ENCODE results near the gene SLC39A10. TPM values are rescaled to one million over a fixed set of nuclear protein-coding genes. Genes with fewer than 3 reads are reported as not detected.
"Not testable (repeated sequence)": the region's sequence is repeated elsewhere in the genome, so short reads cannot be mapped to it uniquely, and the experiment has no call there.

SLC39A10 gene
- total RNA-seq, 1 experiment from 2014 or later = 38.9 TPM

DNA sequence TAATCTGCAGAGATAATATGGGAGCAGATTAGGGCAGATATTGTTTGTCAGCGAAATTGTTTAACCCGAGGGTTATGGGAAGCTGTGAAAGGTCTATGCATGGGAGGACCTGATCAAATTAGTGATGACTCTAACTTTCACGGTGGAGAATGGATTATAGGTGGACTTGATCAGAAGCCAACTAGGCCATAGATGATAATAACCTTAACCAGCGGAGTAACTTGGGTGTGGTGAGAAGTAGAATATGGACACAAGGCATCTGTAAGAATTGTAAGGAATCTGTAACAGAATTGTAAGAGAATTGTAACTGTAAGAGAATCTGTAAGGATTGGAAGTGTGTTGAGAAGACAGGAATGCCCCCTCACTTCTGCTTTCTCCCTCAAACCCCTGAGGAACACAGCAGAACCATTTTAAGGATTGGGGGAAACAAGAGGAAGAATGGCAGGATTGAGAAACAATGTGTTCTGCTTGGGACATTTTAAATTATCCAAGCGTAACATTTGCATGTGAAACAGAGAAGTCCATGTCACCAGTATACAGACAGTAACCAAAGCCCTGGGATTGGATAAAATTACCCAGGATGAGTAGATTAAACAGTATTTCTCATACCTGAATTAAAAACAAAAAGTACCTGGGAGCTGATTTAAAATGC, 14.9 kb upstream of the SLC39A10 start:
- in situ Hi-C loops (cut with HindIII; ENCODE audit: low pct_unique_long_range_greater_than_20kb, low sequenced_read_pairs) = no loop called here
- no peak for DNase-seq (ENCODE audit: low read depth, low spot score)

DNA sequence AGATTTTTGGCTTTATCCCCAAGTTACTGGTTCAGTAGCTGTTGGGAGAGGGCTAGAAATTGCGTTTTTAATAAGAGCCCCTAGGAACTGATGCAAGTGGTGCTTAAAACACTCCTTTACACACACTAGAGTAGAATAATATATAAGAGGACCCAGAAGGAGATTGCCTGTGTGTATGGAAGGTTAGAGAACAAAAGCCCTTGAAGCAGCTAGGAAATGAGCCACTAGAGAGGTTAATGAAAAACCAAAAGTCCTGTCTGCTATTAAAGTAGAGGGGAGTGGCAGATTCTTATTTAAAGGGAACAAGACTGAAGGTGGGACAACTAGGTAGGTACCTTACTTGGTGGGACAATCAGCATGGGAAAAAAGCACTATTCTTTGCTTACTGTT, 14.4 kb upstream of the SLC39A10 start:
- no peak for DNase-seq (ENCODE audit: low read depth, low spot score)
- in situ Hi-C loops (cut with HindIII; ENCODE audit: low pct_unique_long_range_greater_than_20kb, low sequenced_read_pairs) = no loop called here

- DNase-seq (ENCODE audit: low read depth, low spot score); in situ Hi-C loops (cut with HindIII; ENCODE audit: low pct_unique_long_range_greater_than_20kb, low sequenced_read_pairs): not testable (repeated sequence)
Observed at GRCh38 chr2:195644708-195645107, 12.3 kb upstream of the SLC39A10 start.

- in situ Hi-C loops (cut with HindIII; ENCODE audit: low pct_unique_long_range_greater_than_20kb, low sequenced_read_pairs) = no loop called here
- no peak for DNase-seq (ENCODE audit: low read depth, low spot score)
Observed at GRCh38 chr2:195645413-195645812, 11.6 kb upstream of the SLC39A10 start.

DNA sequence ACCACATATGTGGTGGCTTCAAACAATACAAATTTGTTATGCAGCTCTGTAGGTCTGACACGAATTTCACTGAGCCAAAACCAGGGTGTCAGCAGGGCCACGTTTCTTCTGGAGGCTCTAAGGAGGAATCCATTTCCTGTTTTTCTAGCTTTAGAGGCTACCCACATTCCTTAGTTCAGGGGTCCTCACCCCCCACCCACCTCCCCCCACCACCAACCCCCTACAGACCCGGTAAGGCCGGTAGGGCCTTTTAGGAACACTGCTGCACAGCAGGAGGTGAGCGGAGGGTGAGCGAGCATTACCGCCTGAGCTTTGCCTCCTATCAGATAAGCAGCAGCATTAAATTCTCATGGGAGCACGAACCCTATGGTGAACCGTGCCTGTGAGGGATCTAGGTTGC, 10.6 kb upstream of the SLC39A10 start:
- in situ Hi-C loops (cut with HindIII; ENCODE audit: low pct_unique_long_range_greater_than_20kb, low sequenced_read_pairs) = no loop called here
- DNase-seq (ENCODE audit: low read depth, low spot score) = no peak

- DNase-seq (ENCODE audit: low read depth, low spot score) = no peak
- in situ Hi-C loops (cut with HindIII; ENCODE audit: low pct_unique_long_range_greater_than_20kb, low sequenced_read_pairs) = no loop called here
Observed at GRCh38 chr2:195647302-195647701, 9.7 kb upstream of the SLC39A10 start.

GRCh38 chr2:195648370-195648769, 8.7 kb upstream of the SLC39A10 start:
- DNase-seq (ENCODE audit: low read depth, low spot score); in situ Hi-C loops (cut with HindIII; ENCODE audit: low pct_unique_long_range_greater_than_20kb, low sequenced_read_pairs): not testable (repeated sequence)

GRCh38 chr2:195648787-195649186, 8.2 kb upstream of the SLC39A10 start:
- in situ Hi-C loops (cut with HindIII; ENCODE audit: low pct_unique_long_range_greater_than_20kb, low sequenced_read_pairs) = no loop called here
- DNase-seq (ENCODE audit: low read depth, low spot score) = no peak

DNA sequence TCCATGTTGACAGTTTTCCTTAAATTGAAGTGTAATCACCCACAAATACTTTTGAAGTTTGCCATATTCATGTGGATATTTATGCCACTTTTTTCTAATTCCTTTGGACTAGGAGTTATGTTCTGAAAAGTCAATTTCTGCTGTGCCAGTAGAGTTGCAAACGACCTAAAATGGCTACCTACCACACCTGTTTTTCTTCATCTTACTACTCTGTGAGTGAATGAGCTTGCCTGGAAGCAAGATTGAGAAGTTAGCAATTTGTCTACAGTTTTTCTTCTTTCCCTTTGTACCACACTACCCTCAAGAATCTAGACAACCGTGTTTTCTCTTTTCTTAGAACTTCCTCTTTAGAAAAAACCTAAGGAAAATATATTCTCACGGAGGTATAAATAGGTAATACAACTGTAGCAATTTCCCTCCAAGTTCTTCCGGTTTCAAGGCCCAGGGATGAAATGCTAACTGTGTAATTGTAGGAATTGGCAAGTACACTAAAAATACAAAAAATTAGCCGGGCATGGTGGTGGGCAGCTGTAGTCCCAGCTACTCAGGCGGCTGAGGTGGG, 7.3 kb upstream of the SLC39A10 start:
- no peak for DNase-seq (ENCODE audit: low read depth, low spot score)
- in situ Hi-C loops (cut with HindIII; ENCODE audit: low pct_unique_long_range_greater_than_20kb, low sequenced_read_pairs) = no loop called here

DNA sequence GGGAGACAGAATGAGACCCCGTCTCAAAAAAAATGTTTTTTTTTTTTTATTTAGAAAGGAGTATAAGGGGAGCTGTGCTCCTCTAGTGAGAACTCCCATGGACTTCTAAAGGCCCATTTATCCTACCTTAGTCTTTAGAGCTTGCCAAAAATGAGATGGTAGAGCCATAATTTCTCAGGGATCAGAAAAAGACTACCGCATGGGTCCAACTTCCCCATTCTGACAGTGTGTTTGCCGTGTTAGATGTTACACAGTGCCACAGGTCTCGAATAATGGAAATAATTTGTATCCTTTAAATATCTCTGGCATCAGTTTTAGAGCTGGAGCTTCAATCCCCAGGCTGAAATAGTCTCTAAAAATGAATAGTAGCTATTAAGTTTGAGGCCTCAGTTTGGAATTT, 6.0 kb upstream of the SLC39A10 start:
- in situ Hi-C loops (cut with HindIII; ENCODE audit: low pct_unique_long_range_greater_than_20kb, low sequenced_read_pairs) = no loop called here
- DNase-seq (ENCODE audit: low read depth, low spot score) = no peak

- DNase-seq (ENCODE audit: low read depth, low spot score) = no peak
- in situ Hi-C loops (cut with HindIII; ENCODE audit: low pct_unique_long_range_greater_than_20kb, low sequenced_read_pairs) = no loop called here
Observed at GRCh38 chr2:195652911-195653310, 4.1 kb upstream of the SLC39A10 start.

- in situ Hi-C loops (cut with HindIII; ENCODE audit: low pct_unique_long_range_greater_than_20kb, low sequenced_read_pairs) = no loop called here
- DNase-seq (ENCODE audit: low read depth, low spot score) = no peak
Observed at GRCh38 chr2:195656161-195656858, 716 bp upstream of the SLC39A10 start.

GRCh38 chr2:195657634-195658540, 861 bp downstream of the SLC39A10 start:
- in situ Hi-C loops (cut with HindIII; ENCODE audit: low pct_unique_long_range_greater_than_20kb, low sequenced_read_pairs) = no loop called here
- DNase-seq (ENCODE audit: low read depth, low spot score) = peak; percentile 68

GRCh38 chr2:195658541-195658890, 1.5 kb downstream of the SLC39A10 start:
- in situ Hi-C loops (cut with HindIII; ENCODE audit: low pct_unique_long_range_greater_than_20kb, low sequenced_read_pairs) = no loop called here
- peak; percentile 35 for DNase-seq (ENCODE audit: low read depth, low spot score)

GRCh38 chr2:195659114-195659513, 2.1 kb downstream of the SLC39A10 start:
- no peak for DNase-seq (ENCODE audit: low read depth, low spot score)
- in situ Hi-C loops (cut with HindIII; ENCODE audit: low pct_unique_long_range_greater_than_20kb, low sequenced_read_pairs) = no loop called here

DNA sequence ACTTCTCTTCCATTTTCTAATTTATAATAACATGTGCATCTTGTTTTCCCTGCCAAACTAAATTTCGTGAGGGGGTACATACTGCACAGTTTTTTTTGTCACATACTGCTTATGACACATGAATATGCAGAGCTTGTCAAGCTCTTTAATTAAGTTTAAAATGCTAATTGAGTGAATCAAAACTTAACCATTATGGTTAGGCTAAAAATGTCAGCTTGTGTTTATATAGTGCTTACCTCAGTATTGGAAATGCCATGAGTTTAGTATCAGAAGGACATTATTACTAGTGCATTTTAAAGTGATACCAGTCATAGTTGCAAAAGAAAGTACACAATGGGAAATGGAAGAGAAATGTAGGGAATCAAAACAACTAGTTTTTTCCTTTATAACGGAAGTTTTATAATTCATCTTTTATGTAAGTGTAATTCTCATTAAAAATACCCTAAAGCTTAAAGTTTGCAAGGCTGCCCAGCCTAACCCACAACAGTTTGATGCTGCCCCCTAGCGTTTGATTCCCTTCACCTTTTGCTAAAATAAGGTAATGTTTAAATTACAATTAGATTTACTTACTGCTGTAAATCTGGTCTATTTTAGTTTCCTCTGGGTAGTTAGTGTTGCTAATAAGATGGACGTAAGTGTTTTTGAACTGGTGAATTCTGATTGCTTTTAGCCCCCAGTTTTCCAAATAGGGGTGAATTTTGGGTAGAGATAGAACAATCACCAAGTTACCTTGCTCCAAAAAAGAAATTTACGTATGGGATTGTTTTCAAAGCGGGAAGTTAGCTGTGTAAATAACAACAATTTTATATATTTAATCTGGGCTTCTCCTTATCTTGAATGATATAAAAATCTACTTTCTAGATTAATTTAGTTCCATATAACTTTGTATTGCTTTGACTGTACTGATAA, 3.2 kb downstream of the SLC39A10 start:
- peak; percentile 68 for DNase-seq (ENCODE audit: low read depth, low spot score)
- in situ Hi-C loops (cut with HindIII; ENCODE audit: low pct_unique_long_range_greater_than_20kb, low sequenced_read_pairs) = no loop called here

GRCh38 chr2:195662138-195662537, 5.1 kb downstream of the SLC39A10 start:
- in situ Hi-C loops (cut with HindIII; ENCODE audit: low pct_unique_long_range_greater_than_20kb, low sequenced_read_pairs) = no loop called here

More at GRCh38 chr2:195662138-195662537, 5.1 kb downstream of the SLC39A10 start:
- DNase-seq (ENCODE audit: low read depth, low spot score) = no peak
